Left cardiac atrium (tissue), 4 donors: ENCODE measurements around the gene ZNF280B. TPM values are rescaled to one million over a fixed set of nuclear protein-coding genes. Genes with fewer than 3 reads are reported as not detected.
"Not testable (repeated sequence)": the region's sequence is repeated elsewhere in the genome, so short reads cannot be mapped to it uniquely, and the experiment has no call there.

Source experiments
- ATAC-seq, 2 donors: fragments of 200-7000 bp; cut with Tn5 transposase; one replicate each; pipeline ENCODE4 v1.9.1; 2020; ENCODE audit warnings: mild to moderate bottlenecking in 2 of 2, moderate library complexity in 2 of 2
- DNase-seq: peaks from one replicate; pipeline ENCODE4 v3.0.0-alpha.2; 2020
- intact Hi-C, 2 donors: fragments of 100-400 bp; cut with DNase I; formaldehyde crosslinking; loops; one replicate each; pipeline versions ENCODE4 v1.14.1 to v1.15.1; 2022 to 2023
- total RNA-seq, 2 donors: library from RNA; stranded (reverse); fragmentation: NEBNext Ultra II Directional; extraction: Animal tissue kit (Norgen Biotek cat#: 25700); gene quantifications; one replicate each; pipeline ENCODE4 v1.2.1, GENCODE V29; 2021
- donor health status: DM: no; HTN: yes; CAD: no.
- donor health status: DM: no; HTN: yes; CAD: no; lungs with severe emphysema.
- donor health status: DM: yes; HTN: yes; CAD: no.
- donor health status: Dilated cardiomyopathy.

The ZNF280B gene
- total RNA-seq, 2 donors from 2014 or later, result 1.4 to 1.9 TPM

DNA sequence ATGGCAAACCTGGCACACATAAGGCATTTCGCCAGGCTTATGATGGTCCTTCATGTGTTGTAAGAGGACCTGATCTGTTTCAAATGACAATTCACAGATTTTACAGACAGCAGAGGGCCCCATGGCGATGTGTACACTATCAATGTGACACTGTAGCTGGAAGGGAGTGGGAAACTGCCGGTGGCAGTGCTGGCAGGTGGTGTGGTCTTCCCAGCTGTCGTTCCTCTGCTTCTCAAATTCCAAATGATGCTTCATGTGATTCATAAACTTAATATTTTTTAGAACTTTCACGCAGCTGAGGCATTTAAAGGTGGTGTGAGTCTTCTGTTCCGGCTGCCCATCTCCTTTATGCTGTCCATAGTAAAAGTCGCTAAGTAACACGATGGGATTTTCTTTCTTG lies 5.9 kb upstream of the ZNF280B start:
- DNase-seq, intact Hi-C loops, ATAC-seq: not testable (repeated sequence)

DNA sequence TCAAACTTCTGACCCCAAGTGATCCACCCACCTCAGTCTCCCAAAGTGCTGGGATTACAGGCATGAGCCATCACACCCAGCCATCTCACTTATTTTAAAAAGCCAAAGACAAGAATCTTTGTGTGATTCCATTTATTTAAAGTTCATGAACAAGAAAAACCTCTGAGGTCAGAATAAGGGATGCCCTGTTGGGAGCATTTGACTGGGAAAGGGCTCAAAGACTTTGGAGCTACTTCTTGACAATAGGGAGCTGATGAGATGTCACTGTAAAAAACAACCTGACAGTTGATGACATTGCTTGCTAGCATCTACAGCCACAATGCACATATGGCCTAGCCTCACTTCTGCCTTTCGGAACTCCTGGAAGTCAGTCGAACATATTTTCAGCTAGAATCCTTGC lies 5.1 kb upstream of the ZNF280B start:
- intact Hi-C loops, result no loop called here
- DNase-seq (no peak), ATAC-seq (no peak)

DNA sequence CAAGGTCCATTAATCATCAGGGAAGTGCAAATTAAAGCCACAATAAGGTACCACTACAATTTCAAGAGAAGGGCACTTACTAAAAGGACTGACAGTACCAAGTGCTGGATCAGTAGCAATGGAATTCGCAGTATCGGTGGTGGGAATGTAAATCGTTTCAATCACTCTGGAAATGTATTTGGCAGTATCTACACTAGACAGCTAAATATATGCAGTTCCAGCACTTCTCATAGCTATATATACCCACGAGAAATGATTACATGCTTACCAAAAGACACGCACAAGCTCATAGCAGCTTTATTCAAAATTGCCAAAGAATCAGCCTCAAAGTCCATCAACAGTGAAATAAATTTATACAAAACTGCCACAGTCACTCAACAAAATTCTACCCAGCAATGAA lies 4.4 kb upstream of the ZNF280B start:
- DNase-seq, result no peak
- intact Hi-C loops, result no loop called here
- ATAC-seq, result no peak

DNA sequence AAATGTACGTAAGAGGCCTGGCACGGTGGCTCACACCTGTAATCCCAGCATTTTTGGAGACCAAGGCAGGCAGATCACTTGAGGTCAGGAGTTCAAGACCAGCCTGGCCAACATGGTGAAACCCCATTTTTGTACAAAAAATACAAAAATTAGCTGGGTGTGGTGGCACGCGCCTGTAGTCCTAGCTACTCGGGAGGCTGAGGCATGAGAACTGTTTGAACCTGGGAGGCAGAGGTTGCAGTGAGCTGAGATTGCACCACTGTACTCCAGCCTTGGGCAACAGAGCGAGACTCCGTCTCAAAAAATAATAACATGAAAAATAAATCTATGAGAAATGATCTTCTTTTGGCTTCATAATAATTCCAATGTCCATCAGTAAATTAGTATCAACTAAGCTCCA lies 2.3 kb upstream of the ZNF280B start:
- not testable (repeated sequence) for ATAC-seq, DNase-seq

DNA sequence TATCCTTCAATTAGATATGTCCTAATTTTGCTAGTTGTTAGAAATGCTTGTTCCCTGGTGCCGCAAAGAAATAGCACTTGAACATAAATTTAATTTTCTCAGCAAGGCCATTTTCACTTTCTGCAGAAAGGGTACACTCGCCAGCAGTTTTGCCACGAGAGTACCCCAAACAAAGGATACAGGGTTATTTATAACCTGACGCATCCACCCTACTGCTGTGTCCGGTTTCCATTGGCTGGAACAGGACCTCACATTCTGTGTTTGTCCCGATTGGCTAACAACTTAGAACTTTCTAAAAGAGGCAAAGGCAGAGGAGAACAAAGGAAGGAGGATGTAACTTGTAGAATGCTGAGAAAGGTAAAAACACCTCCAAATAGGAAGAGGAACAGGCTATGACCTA lies 1.4 kb upstream of the ZNF280B start:
- intact Hi-C loops, ATAC-seq: not testable (repeated sequence)

More for the DNA sequence above, 2.3 kb upstream of the ZNF280B start:
- intact Hi-C loops, result not testable (repeated sequence)

DNA sequence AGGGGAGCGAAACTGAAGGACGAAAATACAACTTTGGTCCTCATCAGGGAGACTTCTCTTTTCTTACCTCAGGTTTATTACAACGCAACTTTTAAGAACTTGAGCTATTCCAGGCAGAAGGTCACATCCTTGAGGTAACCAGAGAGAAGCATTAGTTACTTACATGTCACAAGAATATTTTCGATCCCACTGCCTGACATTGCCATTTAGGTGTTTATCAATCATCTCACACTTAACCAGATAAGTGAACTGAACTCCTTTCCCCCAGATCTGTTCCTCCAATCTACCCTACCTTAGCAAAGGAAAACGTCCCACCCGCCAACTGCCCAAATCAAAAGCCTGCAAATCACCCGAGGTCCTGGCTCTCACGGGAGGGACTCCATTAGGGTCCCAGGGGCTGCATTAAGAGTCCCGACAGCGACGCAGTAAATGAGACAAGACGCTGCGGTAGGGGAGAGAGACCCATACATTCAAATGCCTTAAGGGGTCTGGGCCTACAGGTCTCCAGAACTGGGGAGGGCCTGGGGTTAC lies 734 bp downstream of the ZNF280B start:
- intact Hi-C loops, result no loop called here
- ATAC-seq (peak in 1 of 2 donors; percentile 19), DNase-seq (no peak)

More for the DNA sequence above, 1.4 kb upstream of the ZNF280B start:
- DNase-seq, result not testable (repeated sequence)

DNA sequence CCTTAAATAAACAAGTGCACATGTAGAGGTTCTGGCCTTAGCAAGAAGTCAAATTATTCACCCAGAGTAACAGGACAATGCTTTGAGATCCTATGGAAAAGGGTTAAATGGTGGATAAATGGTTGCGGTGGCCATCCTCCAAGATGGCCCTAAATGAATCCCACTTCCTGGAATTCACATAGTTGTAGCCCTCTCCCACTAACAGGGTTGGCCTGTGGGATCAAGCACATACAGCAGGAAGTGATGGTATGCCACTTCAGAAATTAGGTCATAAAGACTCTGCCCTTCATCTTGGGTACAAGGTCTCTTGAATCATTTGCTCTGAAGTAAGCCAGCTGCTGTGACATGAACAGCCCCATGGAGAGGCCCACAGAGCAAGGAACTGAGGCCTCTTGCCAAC lies 1.8 kb downstream of the ZNF280B start:
- intact Hi-C loops, result no loop called here
- ATAC-seq (no peak), DNase-seq (no peak)

DNA sequence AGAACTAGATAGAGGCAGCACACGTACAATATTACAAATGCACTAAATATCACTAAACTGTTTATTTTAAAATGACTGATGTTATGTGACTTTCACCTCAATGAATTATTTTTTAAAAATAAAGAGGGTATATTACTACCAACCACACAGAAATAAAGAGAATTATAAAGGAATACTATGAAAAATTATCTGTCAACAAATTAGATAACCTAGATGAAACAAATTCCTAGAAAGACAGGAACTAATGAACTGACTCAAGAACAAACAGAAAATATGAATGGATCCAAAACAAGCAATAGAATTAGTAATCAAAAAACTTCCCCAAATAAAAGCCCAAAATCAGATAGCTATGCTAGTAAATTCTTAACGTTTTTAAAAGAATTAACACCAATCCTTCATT lies 10.3 kb downstream of the ZNF280B start:
- DNase-seq (no peak), ATAC-seq (no peak)
- intact Hi-C loops, result no loop called here

DNA sequence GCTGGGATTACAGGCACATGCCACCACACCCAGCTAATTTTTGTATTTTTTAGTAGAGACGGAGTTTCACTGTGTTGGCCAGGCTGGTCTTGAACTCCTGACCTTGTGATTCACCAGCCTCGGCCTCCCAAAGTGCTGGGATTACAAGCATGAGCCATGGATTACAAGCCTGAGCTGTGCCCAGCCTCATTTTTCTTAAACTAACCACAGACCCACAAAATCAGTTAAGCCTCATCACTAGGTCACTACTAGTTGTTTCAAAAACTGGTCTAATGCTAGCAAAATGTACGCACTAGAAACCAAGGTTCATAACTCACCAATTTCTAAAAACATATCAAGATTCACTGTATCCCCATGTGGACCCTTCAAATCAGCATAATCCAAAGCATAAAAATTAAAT lies 17.0 kb downstream of the ZNF280B start:
- ATAC-seq, DNase-seq, intact Hi-C loops: not testable (repeated sequence)

DNA sequence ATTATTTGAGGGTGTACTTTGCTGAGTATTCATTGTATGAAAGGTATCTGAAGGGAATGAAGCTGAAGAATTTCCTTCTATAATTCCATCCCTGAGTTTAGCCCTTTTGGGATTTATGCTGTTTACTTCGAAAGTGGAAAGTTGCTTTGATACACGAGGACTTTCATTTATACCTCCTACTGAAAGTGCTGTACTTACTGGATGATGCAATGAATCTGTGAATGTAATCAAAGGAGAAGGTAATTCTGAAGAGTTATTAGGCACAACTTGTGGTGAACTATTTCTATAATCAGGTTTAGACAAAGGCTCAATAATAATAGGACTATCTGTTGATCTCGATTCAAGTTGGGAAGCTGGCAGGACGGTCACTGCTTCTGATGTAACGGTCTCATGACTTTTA lies 19.8 kb downstream of the ZNF280B start:
- no peak for ATAC-seq
- intact Hi-C loops, result no loop called here
- no peak for DNase-seq

DNA sequence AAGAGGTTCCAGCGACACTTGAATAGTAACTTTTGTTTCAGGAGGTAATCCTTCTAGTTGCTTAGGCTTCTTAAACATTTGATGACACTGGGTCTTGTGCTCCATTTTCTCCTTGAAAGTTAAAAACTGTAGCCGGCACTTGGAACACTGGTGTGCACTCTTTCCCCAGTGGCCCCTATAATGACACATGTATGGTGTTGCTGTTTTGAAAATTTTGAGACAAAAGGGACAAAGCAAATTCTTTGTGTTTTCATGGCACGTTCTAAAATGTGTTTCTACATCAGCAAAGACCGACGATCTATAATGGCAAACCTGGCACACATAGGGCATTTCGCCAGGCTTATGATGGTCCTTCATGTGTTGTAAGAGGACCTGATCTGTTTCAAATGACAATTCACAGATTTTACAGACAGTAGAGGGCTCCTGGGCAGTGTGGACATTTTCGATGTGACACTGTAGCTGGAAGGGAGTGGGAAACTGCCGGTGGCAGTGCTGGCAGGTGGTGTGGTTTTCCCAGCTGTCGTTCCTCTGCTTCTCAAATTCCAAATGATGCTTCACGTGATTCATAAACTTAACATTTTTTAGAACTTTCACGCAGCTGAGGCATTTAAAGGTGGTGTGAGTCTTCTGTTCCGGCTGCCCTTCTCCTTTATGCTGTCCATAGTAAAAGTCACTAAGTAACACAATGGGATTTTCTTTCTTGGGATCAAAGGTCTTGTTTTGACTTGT lies 20.5 kb downstream of the ZNF280B start:
- intact Hi-C loops, result no loop called here
- no peak for ATAC-seq
- no peak for DNase-seq

DNA sequence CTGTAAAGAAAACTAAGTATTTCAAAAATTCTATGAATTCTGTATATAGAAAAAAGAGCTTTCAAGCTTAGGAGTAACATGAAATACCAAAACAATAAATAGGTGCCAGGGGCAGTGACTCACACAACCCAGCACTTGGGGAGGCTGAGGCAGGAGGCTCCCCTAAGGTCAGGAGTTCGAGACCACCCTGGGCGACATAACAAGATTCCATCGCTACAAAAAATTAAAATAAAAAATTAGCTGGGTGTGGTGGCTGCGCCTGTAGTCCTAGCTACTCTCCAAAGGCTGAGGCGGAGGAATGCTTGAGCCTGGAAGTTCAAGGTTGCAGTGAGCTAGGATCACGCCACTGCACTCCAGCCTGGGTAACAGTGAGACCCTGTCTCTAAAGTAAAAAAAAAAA lies 21.5 kb downstream of the ZNF280B start:
- ATAC-seq, result no peak
- no peak for DNase-seq
- intact Hi-C loops, result no loop called here

DNA sequence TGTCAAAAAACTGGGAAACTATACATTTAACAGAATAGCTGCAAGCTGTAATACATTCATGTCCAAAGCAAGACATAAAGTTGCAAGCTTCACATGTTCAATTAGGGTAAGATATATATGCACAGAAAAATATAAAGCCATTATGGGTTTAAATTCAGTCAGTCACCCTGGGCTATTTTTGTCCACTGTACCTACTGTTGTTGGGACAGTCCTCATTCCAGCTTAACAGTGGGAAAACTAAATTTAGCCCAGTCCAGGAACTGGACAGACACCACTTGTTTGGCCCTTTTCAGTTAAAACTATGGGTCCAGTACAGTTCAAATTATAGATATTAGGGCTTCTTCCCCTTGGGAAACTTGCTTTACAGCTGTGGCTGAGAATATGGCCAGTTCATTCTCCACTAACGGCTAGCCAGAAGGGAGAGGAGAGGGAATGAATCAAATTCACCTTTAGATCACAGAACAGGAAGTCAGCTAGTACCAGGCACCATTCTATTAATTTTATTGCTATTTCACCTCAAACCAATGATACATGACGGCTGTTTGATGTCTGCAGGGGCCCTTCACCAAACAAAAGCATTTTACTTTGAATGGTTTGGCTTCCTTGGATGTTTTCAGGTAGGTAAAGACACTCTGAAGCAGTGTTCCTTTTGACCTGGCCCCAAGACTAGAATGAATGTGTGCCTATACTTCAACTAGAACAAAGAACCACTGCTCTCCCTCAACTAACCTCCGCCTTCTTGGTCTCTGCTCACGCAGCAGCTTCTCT lies 22.2 kb downstream of the ZNF280B start:
- peak in 1 of 2 donors; percentile 26 for ATAC-seq
- no peak for DNase-seq
- intact Hi-C loops, result no loop called here

DNA sequence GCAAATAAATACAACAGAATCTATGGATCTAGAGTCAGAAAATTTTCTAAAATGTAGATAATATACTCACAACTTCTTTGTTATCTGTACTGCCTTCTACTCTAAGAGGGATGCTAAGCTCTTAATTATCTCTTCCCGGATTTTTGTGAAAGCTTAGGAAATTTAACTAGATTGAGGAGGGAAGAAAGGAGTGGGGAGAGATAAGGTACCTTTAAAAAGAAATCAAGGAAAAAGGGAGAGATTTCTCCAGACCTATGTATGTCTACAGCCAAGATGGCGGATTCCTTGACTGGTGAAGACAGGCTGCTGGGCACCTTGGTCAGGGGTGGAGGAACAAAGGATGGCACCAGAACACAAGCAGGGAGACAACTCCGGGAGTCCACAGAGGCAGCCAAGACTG lies 23.0 kb downstream of the ZNF280B start:
- DNase-seq, result no peak
- intact Hi-C loops, result no loop called here
- no peak for ATAC-seq

DNA sequence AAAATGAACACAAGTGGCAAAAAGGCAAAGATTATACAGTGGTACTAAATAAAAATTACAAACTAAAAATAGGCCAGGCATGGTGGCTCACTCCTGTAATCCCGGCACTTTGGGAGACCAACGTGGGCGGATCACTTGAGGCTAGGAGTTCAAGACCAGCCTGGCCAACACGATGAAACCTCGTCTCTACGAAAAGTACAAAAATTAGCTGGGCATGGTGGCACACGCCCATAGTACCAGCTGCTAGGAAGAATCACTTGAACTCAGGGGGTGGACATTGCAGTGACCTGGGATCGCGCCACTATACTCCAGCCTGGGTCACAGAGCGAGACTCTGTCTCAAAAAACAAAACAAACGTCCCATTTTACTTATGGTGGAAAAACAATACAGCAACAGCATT lies 24.5 kb downstream of the ZNF280B start:
- DNase-seq (no peak), ATAC-seq (no peak)
- intact Hi-C loops, result no loop called here

DNA sequence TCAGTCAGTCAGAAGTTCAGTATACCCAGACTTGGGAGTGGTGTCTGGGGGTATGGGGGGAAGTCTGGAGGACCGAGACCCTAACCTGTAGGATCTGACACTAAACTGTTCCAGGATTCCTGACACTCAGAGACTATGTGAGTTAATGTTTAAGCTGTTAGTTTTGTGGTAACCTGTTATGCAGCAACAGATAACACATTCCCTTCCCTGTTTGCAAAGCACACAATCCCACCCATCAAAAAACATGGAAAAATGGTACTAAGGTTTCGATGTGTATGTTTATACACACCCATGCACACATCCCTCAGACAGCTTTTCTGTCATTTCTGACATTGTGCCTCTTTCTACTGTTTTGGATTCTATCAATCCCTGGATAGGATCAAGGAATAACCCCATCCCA lies 27.6 kb downstream of the ZNF280B start:
- no peak for DNase-seq
- intact Hi-C loops, result no loop called here
- ATAC-seq, result no peak

DNA sequence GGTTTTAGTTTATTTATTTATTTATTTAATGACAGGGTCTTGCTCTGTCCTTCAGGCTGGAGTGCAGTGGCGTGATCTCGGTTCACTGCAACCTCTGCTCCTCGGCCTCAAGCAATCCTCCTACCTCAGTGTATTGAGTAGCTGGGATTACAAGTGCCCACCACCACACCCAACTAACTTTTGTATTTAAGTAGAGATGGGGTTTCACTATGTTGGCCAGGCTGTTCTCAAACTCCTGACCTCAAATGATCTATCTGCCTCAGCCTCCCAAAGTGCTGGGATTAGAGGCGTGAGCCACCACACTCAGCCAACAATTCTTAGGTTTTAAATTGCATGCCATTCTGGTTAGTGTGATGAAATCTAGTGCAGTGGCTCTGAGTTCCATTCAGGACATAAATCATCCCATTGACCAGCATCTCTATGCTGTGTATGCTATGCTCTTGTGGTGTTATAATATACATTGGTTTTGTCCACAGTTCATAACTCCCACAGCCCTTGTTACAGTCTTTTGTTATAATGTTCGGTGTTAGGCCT lies 28.5 kb downstream of the ZNF280B start:
- no peak for ATAC-seq
- intact Hi-C loops, result no loop called here
- DNase-seq, result no peak

DNA sequence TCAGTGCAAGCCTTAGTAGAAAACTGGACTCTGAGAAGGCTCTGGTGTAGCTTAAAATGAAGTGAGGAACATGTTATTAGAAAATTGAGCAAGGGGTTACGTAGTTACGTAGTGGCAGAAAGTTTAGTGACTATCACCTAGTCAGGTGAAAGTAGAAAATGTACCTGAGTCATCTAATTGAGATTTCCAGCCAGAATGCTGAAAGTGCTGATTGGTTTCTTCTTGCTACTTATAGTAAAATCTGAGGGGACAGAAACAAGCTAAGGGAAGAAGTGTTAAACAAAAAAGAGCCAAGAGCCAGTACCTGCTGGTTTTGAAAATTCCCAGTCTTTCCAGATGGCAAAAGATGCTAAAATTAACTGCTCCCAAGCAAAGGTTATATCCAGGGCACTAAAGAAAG lies 29.4 kb downstream of the ZNF280B start:
- no peak for ATAC-seq
- intact Hi-C loops, result no loop called here
- no peak for DNase-seq

DNA sequence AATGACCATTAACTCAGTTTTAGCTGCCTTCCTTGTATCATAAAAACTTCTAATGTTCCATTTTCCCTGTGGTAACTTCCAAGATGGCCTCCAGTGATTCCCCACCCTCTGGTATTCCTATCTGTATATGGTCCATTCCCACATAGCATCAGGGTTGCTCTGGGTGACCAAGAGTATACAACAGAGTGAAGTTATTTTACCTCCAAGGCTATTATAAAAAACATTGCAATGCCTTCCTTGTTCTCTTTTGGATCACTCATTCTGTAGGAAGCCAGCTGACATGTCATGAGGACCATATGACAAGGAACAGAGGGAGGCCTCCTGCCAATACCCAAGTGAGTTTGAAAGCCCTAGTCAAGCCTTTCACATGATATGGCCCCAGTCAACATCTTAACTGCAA lies 30.1 kb downstream of the ZNF280B start:
- no peak for DNase-seq
- ATAC-seq, result no peak
- intact Hi-C loops, result no loop called here

DNA sequence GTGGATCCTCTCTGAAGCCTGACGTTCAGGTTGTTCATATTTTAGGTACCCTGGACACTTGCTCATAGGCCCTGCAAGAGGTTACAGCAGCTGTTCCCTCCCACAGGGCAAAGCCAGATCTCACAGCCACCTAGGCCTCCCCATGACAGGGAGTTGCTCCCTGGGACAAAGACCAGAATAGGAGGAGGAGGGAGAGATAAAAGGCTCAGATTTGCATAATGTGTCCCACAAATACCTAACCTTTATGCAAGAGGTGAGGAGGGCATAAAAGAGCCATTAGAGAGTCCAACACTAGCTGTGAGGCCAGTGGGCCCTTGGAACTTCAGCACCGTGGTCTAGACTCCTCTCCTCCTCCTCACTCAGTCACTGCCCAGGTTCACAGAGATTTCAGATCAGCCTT lies 33.8 kb downstream of the ZNF280B start:
- intact Hi-C loops, result no loop called here
- ATAC-seq (no peak), DNase-seq (no peak)
